CD4-positive, alpha-beta T cell treated with Interleukin-10 for 1 hour (primary cell): ENCODE results near the gene FAM136A.
A peak's percentile ranks its signal among the peaks of the same experiment; 100 is the strongest.
"Not testable (repeated sequence)": the region's sequence is repeated elsewhere in the genome, so short reads cannot be mapped to it uniquely, and the experiment has no call there.

Source experiments
- DNase-seq: peaks from one replicate; pipeline ENCODE4 v3.0.0-alpha.2; 2020

Gene FAM136A

DNA sequence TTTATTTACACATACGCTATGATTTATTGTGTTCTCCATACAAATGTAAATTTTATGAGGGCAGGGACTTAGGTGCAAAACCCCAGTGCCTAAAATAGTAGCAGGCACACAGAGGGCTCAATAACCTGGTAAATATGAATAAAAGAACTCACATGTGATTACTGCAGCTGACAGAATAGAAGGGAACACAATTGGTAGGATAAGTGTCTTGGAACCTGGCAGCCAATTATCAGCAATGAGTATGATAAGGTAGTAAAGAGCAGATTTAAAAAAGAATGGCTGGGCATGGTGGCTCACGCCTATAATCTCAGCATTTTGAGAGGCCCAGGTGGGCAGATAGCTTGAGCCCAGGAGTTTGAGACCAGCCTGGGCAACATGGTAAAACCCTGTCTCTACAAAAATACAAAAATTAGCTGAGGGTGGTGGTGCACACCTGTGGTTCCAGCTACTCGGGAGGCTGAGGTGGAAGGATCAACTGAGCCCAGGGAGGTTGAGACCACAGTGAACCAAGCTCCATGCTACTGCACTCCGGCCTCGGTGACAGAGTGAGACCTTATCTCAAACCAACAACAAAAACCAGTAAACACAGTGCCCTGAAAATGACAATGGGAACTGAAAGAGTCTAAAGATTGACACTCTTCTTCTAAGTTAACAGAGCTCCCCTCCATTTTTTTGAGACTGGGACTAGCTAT lies 18.2 kb downstream of the FAM136A start:
- no peak for DNase-seq

DNA sequence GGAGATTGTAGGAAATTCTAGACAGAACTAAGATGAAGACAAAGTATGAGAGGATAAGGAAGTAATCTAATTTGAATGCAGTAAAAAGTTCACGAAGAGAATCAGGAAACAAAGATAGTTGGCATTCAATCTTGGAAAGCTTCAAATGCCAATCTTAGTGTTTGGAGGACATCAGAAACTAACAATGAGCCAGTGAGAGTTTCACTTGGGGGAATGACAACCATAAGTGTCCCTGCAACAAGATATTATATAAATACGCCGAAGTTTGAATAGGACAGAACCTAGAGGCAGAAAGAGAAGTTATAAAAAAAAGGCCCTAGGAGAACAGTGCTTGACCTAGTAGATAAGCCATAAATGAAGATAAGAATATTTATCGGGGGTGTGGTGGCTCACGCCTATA lies 19.4 kb downstream of the FAM136A start:
- DNase-seq = no peak

DNA sequence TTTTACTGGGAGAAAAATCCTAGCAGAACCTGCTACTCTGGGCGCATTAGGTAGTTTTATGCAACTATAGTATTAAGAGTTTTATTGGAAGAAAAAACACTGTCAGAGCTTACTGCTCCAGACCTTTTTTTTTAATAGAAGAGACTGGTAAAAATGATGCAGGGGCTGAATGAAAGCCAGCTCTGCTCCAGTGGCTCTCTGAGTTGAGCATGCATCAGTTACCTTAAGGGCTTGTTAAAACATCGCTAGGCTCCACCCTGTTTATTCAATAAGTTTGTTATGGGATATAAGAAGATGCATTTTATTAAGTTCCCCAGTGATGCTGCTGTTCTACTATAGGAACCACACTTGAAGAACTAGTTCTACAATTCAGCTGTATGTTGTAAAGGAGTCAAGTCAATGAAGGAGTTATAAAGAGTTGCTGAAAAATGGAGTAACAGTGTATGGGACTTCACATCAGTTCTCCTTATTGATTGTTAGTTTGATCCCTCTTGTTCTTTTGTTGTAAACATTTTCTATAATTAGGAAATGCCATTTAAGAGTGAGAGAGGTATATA lies 21.5 kb downstream of the FAM136A start:
- DNase-seq = no peak

DNA sequence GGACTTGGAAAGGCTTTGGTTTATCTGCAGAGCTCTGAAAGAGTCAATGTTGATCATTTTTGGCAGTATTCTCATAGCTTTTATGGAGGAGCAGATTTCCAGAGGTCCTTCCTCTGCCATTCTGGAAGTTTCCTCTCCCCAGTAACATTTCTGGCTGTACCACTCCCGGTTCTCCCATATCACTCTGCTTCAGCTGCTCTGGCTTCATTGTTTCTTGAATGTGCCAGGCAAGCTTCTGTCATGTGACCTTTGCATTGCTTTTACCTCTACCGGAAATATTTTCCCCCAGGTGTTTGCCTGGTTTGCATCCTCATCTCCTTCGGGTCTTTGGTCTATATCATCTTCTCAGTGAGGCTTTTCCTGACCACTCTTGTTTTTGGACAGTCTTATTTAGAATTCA lies 31.5 kb downstream of the FAM136A start:
- DNase-seq = no peak

DNA sequence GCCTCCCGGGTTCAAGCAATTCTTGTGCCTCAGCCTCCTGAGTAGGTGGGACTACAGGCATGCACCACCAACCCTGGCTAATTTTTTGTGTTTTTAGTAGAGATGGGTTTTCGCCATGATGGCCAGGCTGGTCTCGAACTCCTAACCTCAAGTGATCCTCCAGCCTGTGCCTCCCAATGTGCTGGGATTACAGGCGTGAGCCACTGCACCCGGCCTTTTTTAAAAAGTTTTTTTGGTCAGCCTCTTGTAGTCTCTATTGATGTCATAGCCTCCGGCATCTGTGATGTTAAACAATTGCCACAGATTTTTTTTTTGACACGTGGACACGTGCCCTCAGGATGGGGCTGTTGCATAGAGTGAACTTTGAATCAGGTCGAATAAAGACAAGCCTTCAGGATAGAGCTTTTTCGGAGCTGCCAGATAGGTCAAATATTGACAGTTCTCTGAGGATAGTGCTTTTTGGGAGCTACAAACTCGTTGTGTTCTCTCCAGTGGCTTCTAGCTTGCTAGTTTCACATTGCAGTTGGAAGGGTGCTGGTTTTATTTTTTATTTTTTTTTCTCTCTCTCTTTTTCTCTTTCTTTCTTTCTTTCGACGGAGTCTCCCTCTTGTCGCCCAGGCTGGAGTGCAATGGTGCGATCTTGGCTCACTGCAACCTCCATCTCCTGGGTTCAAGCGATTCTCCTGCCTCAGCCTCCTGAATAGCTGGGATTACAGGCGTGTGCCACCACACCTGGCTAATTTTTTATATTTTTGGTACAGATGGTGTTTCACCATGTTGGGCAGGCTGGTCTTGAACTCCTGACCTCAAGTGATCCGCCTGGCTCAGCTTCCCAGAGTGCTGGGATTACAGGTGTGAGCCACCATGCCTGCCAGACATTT lies 32.2 kb downstream of the FAM136A start:
- not testable (repeated sequence) for DNase-seq

DNA sequence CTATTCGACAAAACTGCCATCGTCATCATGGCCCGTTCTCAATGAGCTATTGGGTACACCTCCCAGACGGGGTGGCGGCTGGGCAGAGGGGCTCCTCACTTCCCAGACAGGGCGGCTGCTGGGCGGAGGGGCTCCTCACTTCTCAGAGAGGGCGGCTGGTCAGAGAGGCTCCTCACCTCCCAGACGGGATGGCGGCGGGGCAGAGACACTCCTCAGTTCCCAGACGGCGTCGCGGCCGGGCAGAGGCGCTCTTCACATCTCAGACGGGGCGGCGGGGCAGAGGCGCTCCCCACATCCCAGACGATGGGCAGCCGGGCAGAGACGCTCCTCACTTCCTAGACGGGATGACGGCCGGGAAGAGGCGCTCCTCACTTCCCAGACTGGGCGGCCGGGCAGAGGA lies 34.9 kb downstream of the FAM136A start:
- not testable (repeated sequence) for DNase-seq

DNA sequence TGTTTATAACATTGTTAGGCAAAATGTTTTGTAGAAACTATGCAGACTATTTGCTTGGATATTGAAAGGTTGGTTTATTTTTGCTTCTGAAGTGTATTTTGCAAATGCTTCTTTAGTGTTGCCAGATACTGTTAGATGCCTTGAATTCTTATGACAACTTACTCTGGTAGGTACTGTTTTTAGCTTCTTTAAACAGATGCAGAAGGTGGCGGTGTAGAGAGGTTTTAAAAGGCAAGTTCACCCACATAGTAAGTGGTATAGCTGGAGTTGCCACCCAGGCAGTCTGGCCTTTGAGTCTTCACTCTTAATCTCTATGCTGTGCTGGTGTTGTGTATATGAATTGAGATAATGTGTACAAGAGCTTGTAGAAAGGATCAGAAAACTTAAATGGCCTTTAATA lies 40.4 kb downstream of the FAM136A start:
- no peak for DNase-seq

DNA sequence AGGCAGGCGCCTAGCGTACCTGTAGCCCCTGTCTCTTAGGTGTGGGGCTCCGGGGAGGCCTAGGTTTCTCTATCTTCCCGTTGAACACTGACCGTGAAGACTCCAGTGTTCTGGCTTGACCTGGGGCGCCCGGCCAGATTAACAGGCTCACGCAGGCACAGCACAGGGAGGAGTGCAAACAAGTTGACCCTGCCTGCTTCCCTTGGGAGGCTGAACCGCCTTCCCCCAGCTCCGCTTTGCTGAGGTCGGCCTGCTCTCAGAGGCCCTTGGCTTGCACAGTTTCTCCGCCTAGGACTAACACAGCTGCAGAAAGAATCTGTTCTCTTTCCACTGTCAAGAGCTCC lies 43.4 kb downstream of the FAM136A start:
- no peak for DNase-seq

DNA sequence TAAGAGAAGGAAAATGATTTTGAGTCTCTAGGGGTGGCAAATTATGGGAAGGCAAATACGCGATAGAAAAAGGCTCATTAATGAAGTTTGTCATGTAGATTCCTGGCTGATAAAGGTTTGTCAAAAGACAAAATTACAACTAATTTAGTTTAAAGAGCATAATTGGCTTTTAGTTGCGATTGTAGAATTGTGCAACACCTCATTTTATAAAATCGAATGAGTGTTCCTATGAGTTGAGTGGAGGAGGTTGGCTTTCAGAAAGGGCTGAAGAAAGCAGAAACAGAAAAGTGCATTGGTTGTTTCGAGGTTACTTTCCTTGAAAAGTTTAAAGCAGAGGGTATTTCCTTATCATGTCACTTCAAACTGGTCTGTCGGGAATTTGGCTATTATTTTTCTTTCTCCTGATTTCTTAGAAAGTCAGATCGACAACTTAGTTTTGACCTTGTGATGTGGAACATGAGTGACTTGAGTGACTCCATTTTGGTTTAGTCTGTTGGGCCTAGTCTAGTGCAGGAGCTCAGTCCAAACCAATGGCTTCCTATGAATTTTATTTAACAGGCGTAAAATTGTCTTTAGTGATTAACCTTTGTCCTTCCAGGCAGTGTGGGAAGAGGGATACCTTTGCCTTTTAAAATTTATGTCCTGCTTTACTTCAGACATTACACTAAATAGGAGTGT lies 46.1 kb downstream of the FAM136A start:
- no peak for DNase-seq

DNA sequence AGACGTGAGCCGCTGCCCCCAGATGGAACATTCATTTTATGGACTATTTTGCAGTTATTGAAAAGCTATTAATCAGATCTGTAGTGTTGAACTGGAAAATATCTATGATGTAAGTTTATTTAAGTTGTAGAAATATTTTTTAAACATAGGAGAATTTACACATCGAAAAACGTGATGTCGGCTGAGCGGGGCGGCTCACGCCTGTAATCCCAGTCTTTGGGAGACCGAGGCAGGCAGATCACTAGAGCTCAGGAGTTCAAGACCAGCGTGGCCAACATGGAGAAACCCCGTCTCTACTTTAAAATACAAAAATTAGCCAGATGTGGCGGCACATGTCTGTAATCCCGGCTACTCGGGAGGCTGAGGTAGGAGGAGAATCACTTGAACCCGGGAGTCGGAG lies 51.4 kb downstream of the FAM136A start:
- DNase-seq = no peak

DNA sequence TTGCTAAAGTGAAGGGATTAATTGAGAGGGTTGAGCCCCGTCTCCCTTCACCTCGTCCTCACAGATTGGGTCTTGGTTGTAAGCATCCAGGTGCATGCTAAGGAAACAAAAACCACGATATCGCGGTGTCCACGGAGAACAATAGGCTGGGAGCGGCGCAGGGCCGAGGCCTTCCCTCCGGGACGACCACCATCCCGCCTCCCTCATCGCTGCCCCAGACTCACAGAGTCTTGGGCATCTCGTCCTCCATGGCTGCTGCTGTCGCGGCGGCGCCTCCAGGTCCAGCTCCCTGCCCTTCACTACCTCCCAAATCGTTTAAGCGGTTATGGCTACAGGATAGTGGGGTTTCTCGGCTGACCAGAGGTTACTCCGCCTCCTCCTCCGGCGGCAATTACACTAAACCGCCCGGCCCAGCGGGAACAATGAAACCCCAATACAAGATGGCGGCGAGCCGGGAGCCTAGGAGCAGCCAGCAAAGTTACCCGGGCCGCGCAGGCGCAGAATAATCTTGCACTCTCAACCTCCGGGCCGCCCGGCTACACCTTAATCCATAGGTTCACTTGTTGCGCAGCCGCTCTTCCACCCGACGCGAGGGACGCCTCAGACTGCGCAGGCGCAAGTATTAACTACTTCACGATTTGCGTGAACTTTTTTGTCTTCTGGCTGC lies 53.6 kb downstream of the FAM136A start, which contains the start of gene TIA1:
TIA1 (minus strand) TSS at position 448 of the 667 bp plus-strand sequence; CDS start at position 250, 198 bp downstream.
- peak; percentile 99 for DNase-seq

DNA sequence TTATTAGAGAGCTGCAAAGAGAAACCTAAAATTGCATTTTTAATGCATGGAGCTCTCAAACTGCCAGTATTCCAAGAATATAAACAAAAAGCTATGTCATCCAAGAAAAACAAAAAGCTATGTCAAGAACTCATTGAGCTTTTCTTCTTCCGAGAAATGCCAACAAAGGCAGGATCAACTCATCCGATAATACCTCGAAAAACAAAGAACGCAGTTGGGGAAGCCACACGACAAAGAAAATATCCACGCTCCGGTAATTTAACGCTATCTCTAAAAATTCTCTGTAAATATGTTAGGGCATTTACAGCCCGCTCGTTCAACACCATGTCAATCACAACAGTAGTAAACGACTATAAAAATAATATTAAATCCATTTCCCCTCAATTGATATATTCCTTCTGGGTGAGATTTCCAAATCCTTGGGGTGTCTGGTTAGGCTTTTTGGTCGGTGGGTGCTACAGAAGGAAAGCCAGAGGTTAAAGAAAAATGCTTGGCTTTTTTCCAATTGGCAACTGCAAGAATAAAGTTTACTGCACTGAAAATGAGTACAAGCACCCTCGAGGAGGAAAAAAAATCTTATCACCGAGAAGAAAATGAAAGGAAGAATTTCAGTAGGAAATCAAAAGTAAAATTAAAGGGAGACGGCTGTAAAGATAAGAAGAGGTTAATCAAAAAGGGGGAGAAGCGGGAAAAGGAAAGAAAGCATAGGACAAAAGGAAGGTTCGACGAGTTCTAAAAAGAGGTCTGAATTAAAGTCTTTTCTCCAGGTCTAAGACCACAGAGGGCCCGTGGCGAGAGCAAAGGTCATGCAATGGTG lies 54.3 kb downstream of the FAM136A start:
- peak; percentile 7 for DNase-seq
